Peyer's patch (tissue), 4 donors: ENCODE data around the gene RNF214.

Source experiments
- POLR2A ChIP-seq, 2 donors: fragments of 450-650 bp; IDR thresholded peaks; one replicate each; pipeline ENCODE4 v1.5.1; 2017; ENCODE audit warnings: antibody characterized with exemption in 2 of 2, mild to moderate bottlenecking in 2 of 2, moderate library complexity in 2 of 2
- TF ChIP-seq, protein P1 (sequence below), 6 experiments: fragments of 450-650 bp in 4 of 6; fragments of 200-600 bp in 2 of 6; sonication (generic) in 1 of 6; IDR thresholded peaks; one replicate each; pipeline ENCODE4 v1.5.1; 2017 to 2019; ENCODE audit warnings: antibody characterized with exemption in 6 of 6, mild to moderate bottlenecking in 3 of 6, moderate library complexity in 1 of 6

- TF ChIP-seq, protein P1, sequence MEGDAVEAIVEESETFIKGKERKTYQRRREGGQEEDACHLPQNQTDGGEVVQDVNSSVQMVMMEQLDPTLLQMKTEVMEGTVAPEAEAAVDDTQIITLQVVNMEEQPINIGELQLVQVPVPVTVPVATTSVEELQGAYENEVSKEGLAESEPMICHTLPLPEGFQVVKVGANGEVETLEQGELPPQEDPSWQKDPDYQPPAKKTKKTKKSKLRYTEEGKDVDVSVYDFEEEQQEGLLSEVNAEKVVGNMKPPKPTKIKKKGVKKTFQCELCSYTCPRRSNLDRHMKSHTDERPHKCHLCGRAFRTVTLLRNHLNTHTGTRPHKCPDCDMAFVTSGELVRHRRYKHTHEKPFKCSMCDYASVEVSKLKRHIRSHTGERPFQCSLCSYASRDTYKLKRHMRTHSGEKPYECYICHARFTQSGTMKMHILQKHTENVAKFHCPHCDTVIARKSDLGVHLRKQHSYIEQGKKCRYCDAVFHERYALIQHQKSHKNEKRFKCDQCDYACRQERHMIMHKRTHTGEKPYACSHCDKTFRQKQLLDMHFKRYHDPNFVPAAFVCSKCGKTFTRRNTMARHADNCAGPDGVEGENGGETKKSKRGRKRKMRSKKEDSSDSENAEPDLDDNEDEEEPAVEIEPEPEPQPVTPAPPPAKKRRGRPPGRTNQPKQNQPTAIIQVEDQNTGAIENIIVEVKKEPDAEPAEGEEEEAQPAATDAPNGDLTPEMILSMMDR (IDR thresholded peaks at IDR 0.05): no peak
- TF ChIP-seq POLR2A (IDR thresholded peaks at IDR 0.05): no peak
Measured at GRCh38 chr11:117183724-117184349, 48.6 kb upstream of the RNF214 start.
